SU-DHL-6 (cell line): ENCODE measurements around the gene NPHS1.

Experiments used
- EZH2phosphoT487 ChIP-seq: fragments of 200-600 bp; sonication (generic), shearing (Covaris generic); conservative IDR thresholded peaks from 2 replicates; pipeline ENCODE4 v1.6.1; 2018; ENCODE audit warnings: mild to moderate bottlenecking, antibody characterized with exemption, low read length, moderate library complexity, mixed read lengths
- TF ChIP-seq, protein P1 (sequence below): fragments of 200-600 bp; sonication (generic); IDR thresholded peaks from one replicate; pipeline ENCODE4 v1.5.1; 2017; ENCODE audit warnings: antibody characterized with exemption, mild to moderate bottlenecking, low read length, moderate library complexity; ENCODE audit not compliant: insufficient read depth, poor library complexity, severe bottlenecking

DNA sequence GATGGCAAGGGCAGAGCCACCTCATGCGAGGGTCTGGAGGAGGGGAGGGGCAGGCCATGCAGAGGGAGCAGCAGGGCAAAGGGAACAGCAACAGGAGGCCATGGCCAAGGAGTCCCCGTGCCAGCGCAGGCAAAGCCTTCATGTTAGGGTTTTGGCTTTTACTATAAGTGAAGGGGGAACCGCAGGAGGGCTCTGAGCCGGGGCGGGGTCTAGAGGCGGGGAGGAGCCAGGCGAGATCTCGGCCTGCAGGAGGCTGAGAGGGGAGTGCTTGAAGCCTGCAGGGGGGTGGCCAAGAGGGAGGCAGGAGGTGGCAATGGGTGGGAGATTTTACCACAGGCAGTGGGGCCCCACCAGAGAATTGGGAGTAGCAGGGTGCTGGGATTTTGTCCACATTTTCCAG is 70.7 kb downstream of the NPHS1 start:
- TF ChIP-seq, protein P1, sequence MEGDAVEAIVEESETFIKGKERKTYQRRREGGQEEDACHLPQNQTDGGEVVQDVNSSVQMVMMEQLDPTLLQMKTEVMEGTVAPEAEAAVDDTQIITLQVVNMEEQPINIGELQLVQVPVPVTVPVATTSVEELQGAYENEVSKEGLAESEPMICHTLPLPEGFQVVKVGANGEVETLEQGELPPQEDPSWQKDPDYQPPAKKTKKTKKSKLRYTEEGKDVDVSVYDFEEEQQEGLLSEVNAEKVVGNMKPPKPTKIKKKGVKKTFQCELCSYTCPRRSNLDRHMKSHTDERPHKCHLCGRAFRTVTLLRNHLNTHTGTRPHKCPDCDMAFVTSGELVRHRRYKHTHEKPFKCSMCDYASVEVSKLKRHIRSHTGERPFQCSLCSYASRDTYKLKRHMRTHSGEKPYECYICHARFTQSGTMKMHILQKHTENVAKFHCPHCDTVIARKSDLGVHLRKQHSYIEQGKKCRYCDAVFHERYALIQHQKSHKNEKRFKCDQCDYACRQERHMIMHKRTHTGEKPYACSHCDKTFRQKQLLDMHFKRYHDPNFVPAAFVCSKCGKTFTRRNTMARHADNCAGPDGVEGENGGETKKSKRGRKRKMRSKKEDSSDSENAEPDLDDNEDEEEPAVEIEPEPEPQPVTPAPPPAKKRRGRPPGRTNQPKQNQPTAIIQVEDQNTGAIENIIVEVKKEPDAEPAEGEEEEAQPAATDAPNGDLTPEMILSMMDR: no peak
- TF ChIP-seq EZH2phosphoT487: no peak
